Testis (tissue), 3 donors: ENCODE results near the gene TIGD4. TPM values are rescaled to one million over a fixed set of nuclear protein-coding genes. Genes with fewer than 3 reads are reported as not detected.
A peak's percentile ranks its signal among the peaks of the same experiment; 100 is the strongest.
"Not testable (repeated sequence)": the region's sequence is repeated elsewhere in the genome, so short reads cannot be mapped to it uniquely, and the experiment has no call there.

Source experiments
- DNase-seq: peaks from one replicate; pipeline ENCODE4 v3.0.0-alpha.2; 2019
- H3K27ac ChIP-seq, 2 donors: fragments of 200-600 bp; sonication (generic); one replicate each; pipeline ENCODE4 v1.5.1; 2019
- H3K27me3 ChIP-seq: fragments of 200-600 bp; sonication (generic); one replicate; pipeline ENCODE4 v1.5.1; 2019
- H3K36me3 ChIP-seq: fragments of 200-600 bp; sonication (generic); one replicate; pipeline ENCODE4 v1.5.1; 2017; ENCODE audit warnings: low read depth; ENCODE audit errors: missing control alignments
- H3K4me1 ChIP-seq: fragments of 200-600 bp; sonication (generic); one replicate; pipeline ENCODE4 v1.5.1; 2019
- H3K4me3 ChIP-seq, 2 donors: fragments of 200-600 bp; sonication (generic); one replicate each; pipeline ENCODE4 v1.5.1; 2017 to 2019
- H3K9me3 ChIP-seq: fragments of 200-600 bp; sonication (generic); one replicate; pipeline ENCODE4 v1.5.1; 2017
- POLR2A ChIP-seq: fragments of 450-650 bp; IDR thresholded peaks from one replicate; pipeline ENCODE4 v1.6.1; 2017; ENCODE audit warnings: antibody characterized with exemption, mild to moderate bottlenecking, moderate library complexity
- WGBS, 2 donors: methylation state at CpG; one replicate each; pipeline ENCODE4 v1.1.5; 2018; 5-methylcytosine and 5-hydroxymethylcytosine counted together
- intact Hi-C: fragments of 100-400 bp; cut with DNase I; formaldehyde crosslinking; loops from one replicate; pipeline ENCODE4 v1.15.1; 2023; ENCODE audit warnings: low total_unique reads
- polyA plus RNA-seq: library from polyadenylated mRNA; stranded (reverse); fragments of 350-450 nt; fragmentation: Illumina TruSeq; extraction: RNeasy Lipid Tissue Mini Kit (QIAGEN cat#74804); gene quantifications from one replicate; pipeline ENCODE4 v1.2.3, GENCODE V29; 2014; ENCODE audit warnings: low read depth, low replicate concordance; ENCODE audit not compliant: insufficient read depth
- total RNA-seq, 2 donors: library from RNA; depleted of rRNA; stranded (reverse); fragments of >200 nt; gene quantifications; one replicate each; pipeline ENCODE4 v1.2.3, GENCODE V29; 2016
- TF ChIP-seq, protein P1 (sequence below), 3 experiments: fragments of 450-650 bp in 2 of 3; fragments of 200-600 bp in 1 of 3; sonication (generic) in 1 of 3; IDR thresholded peaks; one replicate each; pipeline ENCODE4 v1.5.1; 2016 to 2019; ENCODE audit warnings: antibody characterized with exemption in 3 of 3, mild to moderate bottlenecking in 2 of 3, moderate library complexity in 1 of 3

TIGD4 gene
- total and polyA plus RNA-seq, 3 donors from 2014 or later: 2.2 to 6.7 (median 3.2) TPM

DNA sequence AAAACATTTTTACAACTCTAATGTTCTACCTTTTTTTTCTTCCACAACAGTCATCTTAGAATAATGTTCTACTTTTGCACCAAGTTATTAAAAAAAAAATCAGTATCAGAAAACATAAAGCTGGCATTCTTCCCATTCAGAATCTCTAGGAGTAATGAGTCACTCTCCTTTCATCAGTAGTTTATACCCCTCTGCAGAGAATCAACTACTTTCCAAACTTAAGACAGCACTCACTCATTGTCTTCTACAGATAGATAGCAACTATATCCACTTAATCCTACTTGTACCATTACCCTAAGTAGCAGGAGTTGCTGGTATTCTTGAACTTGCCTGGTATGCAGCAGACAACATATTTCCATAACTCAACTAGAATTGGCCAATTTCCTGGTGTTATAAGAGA lies 3.2 kb downstream of the TIGD4 start:
- no peak for TF ChIP-seq POLR2A
- TF ChIP-seq, protein P1, sequence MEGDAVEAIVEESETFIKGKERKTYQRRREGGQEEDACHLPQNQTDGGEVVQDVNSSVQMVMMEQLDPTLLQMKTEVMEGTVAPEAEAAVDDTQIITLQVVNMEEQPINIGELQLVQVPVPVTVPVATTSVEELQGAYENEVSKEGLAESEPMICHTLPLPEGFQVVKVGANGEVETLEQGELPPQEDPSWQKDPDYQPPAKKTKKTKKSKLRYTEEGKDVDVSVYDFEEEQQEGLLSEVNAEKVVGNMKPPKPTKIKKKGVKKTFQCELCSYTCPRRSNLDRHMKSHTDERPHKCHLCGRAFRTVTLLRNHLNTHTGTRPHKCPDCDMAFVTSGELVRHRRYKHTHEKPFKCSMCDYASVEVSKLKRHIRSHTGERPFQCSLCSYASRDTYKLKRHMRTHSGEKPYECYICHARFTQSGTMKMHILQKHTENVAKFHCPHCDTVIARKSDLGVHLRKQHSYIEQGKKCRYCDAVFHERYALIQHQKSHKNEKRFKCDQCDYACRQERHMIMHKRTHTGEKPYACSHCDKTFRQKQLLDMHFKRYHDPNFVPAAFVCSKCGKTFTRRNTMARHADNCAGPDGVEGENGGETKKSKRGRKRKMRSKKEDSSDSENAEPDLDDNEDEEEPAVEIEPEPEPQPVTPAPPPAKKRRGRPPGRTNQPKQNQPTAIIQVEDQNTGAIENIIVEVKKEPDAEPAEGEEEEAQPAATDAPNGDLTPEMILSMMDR (IDR thresholded peaks at IDR 0.05): no peak
- no peaks in the 10 kb centered on the region for H3K36me3 ChIP-seq
- no peaks in the 10 kb centered on the region for H3K9me3 ChIP-seq
- DNase-seq: no peak
- H3K4me3 ChIP-seq: no peak overlapping the region
- intact Hi-C loops: no loop called here
- H3K27ac ChIP-seq: no peak overlapping the region
- H3K4me1 ChIP-seq: peaks cover 4% of the 10 kb centered on the region
- H3K27me3 ChIP-seq: no peaks in the 10 kb centered on the region

DNA sequence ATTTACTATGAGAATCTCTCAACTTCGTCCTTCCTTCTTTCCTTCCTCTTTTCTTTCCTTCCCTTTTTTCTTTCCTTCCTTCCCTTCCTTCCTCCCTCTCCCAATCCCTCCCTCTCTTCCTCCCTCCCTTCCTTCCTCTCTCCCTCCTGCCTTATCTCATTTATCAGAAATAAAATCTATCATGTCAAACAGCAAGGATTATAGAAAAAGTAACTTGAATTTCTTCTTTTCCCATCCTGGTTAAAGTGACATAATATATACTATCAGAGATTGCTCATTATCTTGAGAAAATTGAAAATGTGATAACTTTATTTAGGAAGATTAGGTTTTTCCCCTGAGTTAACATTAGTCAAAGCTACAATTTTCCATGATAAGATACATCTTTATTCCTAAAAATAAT lies 5.6 kb downstream of the TIGD4 start:
- no peak overlapping the region for H3K27ac ChIP-seq
- DNase-seq: no peak
- H3K9me3 ChIP-seq: no peaks in the 10 kb centered on the region
- H3K27me3 ChIP-seq: no peaks in the 10 kb centered on the region
- no peaks in the 10 kb centered on the region for H3K36me3 ChIP-seq
- no peak overlapping the region for H3K4me3 ChIP-seq
- 66 to 68% methylated on average over 1 of the region's 1 CpG for WGBS, 2 donors
- TF ChIP-seq, protein P1 (IDR thresholded peaks at IDR 0.05): no peak
- no peak for TF ChIP-seq POLR2A
- H3K4me1 ChIP-seq: no peaks in the 10 kb centered on the region
- intact Hi-C loops: no loop called here

DNA sequence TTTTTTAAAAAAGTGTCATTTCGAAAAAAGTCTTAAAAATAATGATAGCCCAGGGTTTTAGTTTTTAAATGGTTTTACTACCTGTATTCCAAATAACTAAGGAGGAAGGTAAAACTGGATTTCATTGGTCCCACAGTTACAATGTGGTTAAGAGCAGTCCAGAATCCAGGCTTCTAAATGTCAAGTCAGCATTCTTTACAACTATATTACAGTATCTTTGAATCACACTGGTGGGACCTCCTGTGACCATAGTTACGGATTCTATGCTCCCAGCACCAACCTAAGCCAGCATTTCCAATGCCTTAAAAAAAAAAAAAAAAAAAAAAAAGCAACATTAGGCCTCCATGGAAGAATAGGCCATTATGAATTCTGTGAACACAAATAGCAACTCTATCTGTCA lies 6.2 kb downstream of the TIGD4 start:
- intact Hi-C loops: no loop called here
- Histone ChIP-seq H3K36me3 (no peaks in the 10 kb centered on the region), H3K4me1 (no peaks in the 10 kb centered on the region), H3K27ac (no peak overlapping the region), H3K4me3 (no peak overlapping the region), H3K27me3 (no peaks in the 10 kb centered on the region), H3K9me3 (no peaks in the 10 kb centered on the region)
- no peak for TF ChIP-seq POLR2A
- TF ChIP-seq, protein P1 (IDR thresholded peaks at IDR 0.05): no peak
- DNase-seq: no peak
- 94 to 96% methylated on average over 2 of the region's 2 CpGs for WGBS, 2 donors

DNA sequence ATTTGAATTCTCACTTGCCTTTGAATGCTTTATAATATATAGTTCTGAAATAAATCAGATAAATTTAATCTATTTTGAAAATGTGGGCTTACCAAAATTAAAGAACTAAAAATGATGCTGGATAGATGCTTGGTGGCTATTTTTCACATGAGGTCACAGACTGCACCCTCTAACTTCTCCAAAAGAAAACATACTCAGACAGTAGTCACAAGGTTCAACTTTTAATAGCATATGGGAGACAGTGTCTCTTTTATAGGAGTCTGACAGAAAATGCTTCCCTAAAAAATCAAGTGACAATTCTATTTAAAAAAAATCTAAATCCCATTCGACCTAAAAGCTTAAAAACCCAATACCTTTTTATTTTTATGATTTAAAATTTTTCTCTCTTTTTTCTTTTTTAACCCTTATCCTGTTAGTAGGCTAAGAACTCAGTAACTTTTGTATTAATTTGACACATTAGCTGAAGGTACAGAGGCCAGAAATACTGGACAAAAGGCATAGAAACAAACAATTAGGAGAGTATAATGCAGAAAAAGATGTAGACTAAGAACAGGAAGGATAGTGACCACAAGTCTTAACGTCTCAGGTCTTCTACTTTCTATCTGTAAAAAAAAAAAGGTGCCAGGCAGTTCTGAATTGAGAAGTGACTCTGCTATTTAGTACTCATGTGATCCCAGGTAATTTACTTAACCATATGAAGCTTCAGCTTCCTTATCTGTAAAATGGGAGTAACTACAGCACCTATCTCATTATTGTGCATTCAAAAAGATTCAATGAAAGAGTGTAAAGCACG lies 7.6 kb downstream of the TIGD4 start:
- no peak for DNase-seq
- H3K27ac ChIP-seq: no peak overlapping the region
- H3K9me3 ChIP-seq: no peaks in the 10 kb centered on the region
- WGBS, 2 donors: 68 to 83% methylated on average over 3 of the region's 3 CpGs
- no peak overlapping the region for H3K4me3 ChIP-seq
- H3K4me1 ChIP-seq: no peaks in the 10 kb centered on the region
- TF ChIP-seq, protein P1 (IDR thresholded peaks at IDR 0.05): no peak
- TF ChIP-seq POLR2A: no peak
- H3K36me3 ChIP-seq: no peaks in the 10 kb centered on the region
- intact Hi-C loops: no loop called here
- H3K27me3 ChIP-seq: no peaks in the 10 kb centered on the region

DNA sequence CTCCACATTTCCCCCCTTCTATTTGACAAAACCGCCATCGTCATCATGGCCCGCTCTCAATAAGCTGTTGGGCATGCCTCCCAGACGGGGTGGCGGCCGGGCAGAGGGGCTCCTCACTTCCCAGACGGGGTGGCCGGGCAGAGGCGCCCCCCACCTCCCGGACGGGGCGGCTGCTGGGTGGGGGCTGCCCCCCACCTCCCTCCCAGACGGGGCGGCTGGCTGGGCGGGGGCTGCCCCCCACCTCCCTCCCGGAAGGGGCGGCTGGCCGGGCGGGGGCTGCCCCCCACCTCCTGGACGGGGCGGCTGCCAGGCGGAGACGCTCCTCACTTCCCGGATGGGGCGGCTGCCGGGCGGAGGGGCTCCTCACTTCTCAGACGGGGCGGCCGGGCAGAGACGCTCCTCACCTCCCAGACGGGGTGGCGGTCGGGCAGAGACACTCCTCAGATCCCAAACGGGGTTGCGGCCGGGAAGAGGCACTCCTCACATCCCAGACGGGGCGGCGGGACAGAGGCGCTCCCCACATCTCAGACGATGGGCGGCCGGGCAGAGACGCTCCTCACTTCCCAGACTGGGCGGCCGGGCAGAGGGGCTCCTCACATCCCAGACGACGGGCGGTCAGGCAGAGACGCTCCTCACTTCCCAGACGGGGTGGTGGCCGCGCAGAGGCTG lies 14.3 kb downstream of the TIGD4 start:
- H3K4me1 ChIP-seq, H3K9me3 ChIP-seq, DNase-seq, H3K36me3 ChIP-seq, intact Hi-C loops, H3K27me3 ChIP-seq, H3K27ac ChIP-seq: not testable (repeated sequence)
- 80 to 84% methylated on average over 26 to 46 of the region's 54 CpGs for WGBS, 2 donors
- peak overlapping the region; percentile 31 to 39 for H3K4me3 ChIP-seq
